Type B pancreatic cell (in vitro differentiated cells): ENCODE measurements around the gene RBM47. TPM values are rescaled to one million over a fixed set of nuclear protein-coding genes. Genes with fewer than 3 reads are reported as not detected.
A peak's percentile ranks its signal among the peaks of the same experiment; 100 is the strongest.
"Not testable (repeated sequence)": the region's sequence is repeated elsewhere in the genome, so short reads cannot be mapped to it uniquely, and the experiment has no call there.

ENCODE experiments used
- DNase-seq: peaks from one replicate; pipeline ENCODE4 v3.0.0; 2021; ENCODE audit warnings: mixed read lengths; ENCODE audit not compliant: unreplicated experiment; ENCODE audit errors: extremely low spot score
- H3K27ac Mint-ChIP-seq: 2 replicates; pipeline ENCODE4 v1.8.0; 2021; ENCODE audit warnings: mild to moderate bottlenecking, mixed read lengths
- H3K27me3 Mint-ChIP-seq: 2 replicates; pipeline ENCODE4 v1.8.0; 2021; ENCODE audit warnings: mixed read lengths
- H3K36me3 Mint-ChIP-seq: 2 replicates; pipeline ENCODE4 v1.8.0; 2021; ENCODE audit warnings: mixed read lengths
- H3K4me1 Mint-ChIP-seq: one replicate; pipeline ENCODE4 v1.8.0; 2021; ENCODE audit warnings: mixed read lengths; ENCODE audit not compliant: unreplicated experiment
- H3K4me3 Mint-ChIP-seq: 2 replicates; pipeline ENCODE4 v1.8.0; 2021; ENCODE audit warnings: mild to moderate bottlenecking, mixed read lengths
- H3K9me3 Mint-ChIP-seq: 2 replicates; pipeline ENCODE4 v1.8.0; 2021; ENCODE audit warnings: mixed read lengths
- CTCF ChIP-seq: fragments of 200-600 bp; sonication (generic); conservative IDR thresholded peaks from 2 replicates; pipeline ENCODE4 v1.5.0; 2021; ENCODE audit warnings: antibody characterized with exemption, mild to moderate bottlenecking
- total RNA-seq: library from RNA; stranded (reverse); gene quantifications from 2 replicates; pipeline ENCODE4 v1.2.1, GENCODE V29; 2021; ENCODE audit warnings: low replicate concordance

Gene RBM47
- total RNA-seq, 1 donor from 2014 or later: 53.5 TPM

GRCh38 chr4:40564815-40565483, 64.7 kb downstream of the RBM47 start:
- no peak for TF ChIP-seq CTCF
- peak overlapping the region; percentile 39 for H3K27ac Mint-ChIP-seq
- peaks cover 7% of the 10 kb centered on the region for H3K36me3 Mint-ChIP-seq
- H3K9me3 Mint-ChIP-seq: no peaks in the 10 kb centered on the region
- peaks cover 39% of the 10 kb centered on the region for H3K4me1 Mint-ChIP-seq
- no peak overlapping the region for H3K4me3 Mint-ChIP-seq
- no peak for DNase-seq
- H3K27me3 Mint-ChIP-seq: no peaks in the 10 kb centered on the region

- H3K9me3 Mint-ChIP-seq: no peaks in the 10 kb centered on the region
- H3K36me3 Mint-ChIP-seq: peaks cover 5% of the 10 kb centered on the region
- DNase-seq: no peak
- TF ChIP-seq CTCF: no peak
- peaks cover 48% of the 10 kb centered on the region for H3K4me1 Mint-ChIP-seq
- H3K4me3 Mint-ChIP-seq: no peak overlapping the region
- H3K27me3 Mint-ChIP-seq: no peaks in the 10 kb centered on the region
- peak overlapping the region; percentile 39 for H3K27ac Mint-ChIP-seq
Measured at GRCh38 chr4:40564004-40564403, 65.7 kb downstream of the RBM47 start.

DNA sequence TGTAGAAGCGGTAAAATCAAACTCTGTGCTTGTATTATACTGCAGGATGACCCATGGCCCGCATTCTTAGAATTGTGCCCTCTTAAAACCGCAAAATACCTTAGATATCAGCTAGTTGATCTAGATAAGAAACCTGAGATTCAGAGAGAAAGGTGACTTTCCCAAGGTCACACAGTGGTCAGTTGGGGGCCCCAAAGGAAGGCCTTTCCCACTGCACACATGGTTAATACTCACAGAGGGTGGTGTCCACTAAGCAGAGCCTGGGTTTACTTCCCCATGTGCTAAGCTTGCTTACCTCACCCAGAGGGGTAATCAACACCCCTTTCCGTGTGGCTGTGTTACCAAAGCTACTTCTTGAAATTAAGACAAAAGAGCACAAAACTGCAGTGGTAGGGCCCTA, 66.3 kb downstream of the RBM47 start:
- H3K4me1 Mint-ChIP-seq: peaks cover 48% of the 10 kb centered on the region
- no peak for TF ChIP-seq CTCF
- H3K4me3 Mint-ChIP-seq: peak overlapping the region; percentile 45
- H3K27me3 Mint-ChIP-seq: no peaks in the 10 kb centered on the region
- H3K36me3 Mint-ChIP-seq: peaks cover 3% of the 10 kb centered on the region
- peak overlapping the region; percentile 86 for H3K27ac Mint-ChIP-seq
- H3K9me3 Mint-ChIP-seq: no peaks in the 10 kb centered on the region
- DNase-seq: no peak

DNA sequence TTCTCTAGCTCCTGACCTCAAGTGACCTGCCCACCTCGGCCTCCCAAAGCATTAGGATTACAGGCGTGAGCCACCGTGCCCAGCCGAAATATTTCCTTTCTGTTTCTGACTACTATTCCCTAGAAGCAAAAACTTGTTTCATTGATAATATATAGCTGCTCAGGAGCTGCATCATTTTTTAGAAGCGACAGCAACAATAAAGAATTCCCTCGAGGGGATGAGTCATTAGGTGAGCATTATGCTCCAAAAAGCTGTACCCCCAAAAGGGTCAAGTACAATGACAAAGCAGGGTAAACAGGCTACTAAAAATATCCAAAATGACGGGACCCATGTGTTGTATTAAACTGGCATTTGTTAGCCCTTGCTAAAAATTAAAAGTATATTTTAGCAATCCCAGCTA, 67.0 kb downstream of the RBM47 start:
- Mint-ChIP-seq H3K4me1 (peaks cover 48% of the 10 kb centered on the region), H3K27ac (peak overlapping the region; percentile 86), H3K4me3 (peak overlapping the region; percentile 48)

GRCh38 chr4:40562208-40562607, 67.5 kb downstream of the RBM47 start:
- peak overlapping the region; percentile 57 for H3K4me3 Mint-ChIP-seq
- DNase-seq: no peak
- H3K27me3 Mint-ChIP-seq: no peaks in the 10 kb centered on the region
- H3K9me3 Mint-ChIP-seq: no peaks in the 10 kb centered on the region
- peak overlapping the region; percentile 86 for H3K27ac Mint-ChIP-seq
- peaks cover 48% of the 10 kb centered on the region for H3K4me1 Mint-ChIP-seq
- no peak for TF ChIP-seq CTCF
- peaks cover 3% of the 10 kb centered on the region for H3K36me3 Mint-ChIP-seq

More for the DNA sequence above, 67.0 kb downstream of the RBM47 start:
- Mint-ChIP-seq H3K27me3 (no peaks in the 10 kb centered on the region), H3K36me3 (peaks cover 3% of the 10 kb centered on the region), H3K9me3 (no peaks in the 10 kb centered on the region)
- no peak for DNase-seq
- no peak for TF ChIP-seq CTCF

- H3K27ac Mint-ChIP-seq: peak overlapping the region; percentile 86
- not testable (repeated sequence) for DNase-seq, H3K9me3 Mint-ChIP-seq, H3K36me3 Mint-ChIP-seq, H3K27me3 Mint-ChIP-seq
- peaks cover 48% of the 10 kb centered on the region for H3K4me1 Mint-ChIP-seq
- peak overlapping the region; percentile 57 for H3K4me3 Mint-ChIP-seq
Measured at GRCh38 chr4:40561543-40562177, 68.0 kb downstream of the RBM47 start.
